Sigmoid colon (tissue), 4 donors: ENCODE results near the gene MRPS24.

Experiments used
- CTCF ChIP-seq, 4 experiments: fragments of 450-650 bp in 3 of 4; fragments of 200-600 bp in 1 of 4; IDR thresholded peaks; one replicate each; pipeline ENCODE4 v1.5.1; 2016 to 2019; ENCODE audit warnings: antibody characterized with exemption in 4 of 4, mild to moderate bottlenecking in 3 of 4, moderate library complexity in 2 of 4
- POLR2A ChIP-seq, 2 donors: fragments of 450-650 bp; IDR thresholded peaks; one replicate each; pipeline ENCODE4 v1.6.1; 2016; ENCODE audit warnings: antibody characterized with exemption in 2 of 2, mild to moderate bottlenecking in 2 of 2, moderate library complexity in 2 of 2
- POLR2AphosphoS5 ChIP-seq, 4 donors: sonication (generic); formaldehyde crosslinking; IDR thresholded peaks; one replicate each; pipeline ENCODE4 v1.6.1; 2017; ENCODE audit warnings: antibody characterized with exemption in 4 of 4

GRCh38 chr7:43879477-43879876, 10.2 kb upstream of the MRPS24 start:
- no peak for TF ChIP-seq POLR2AphosphoS5 (IDR thresholded peaks at IDR 0.05)
- TF ChIP-seq POLR2A (IDR thresholded peaks at IDR 0.05) = no peak
- no peak for TF ChIP-seq CTCF (IDR thresholded peaks at IDR 0.05)
